Liver (tissue), 9 donors: Measurements from ENCODE around the gene TMEM82. TPM values are rescaled to one million over a fixed set of nuclear protein-coding genes. Genes with fewer than 3 reads are reported as not detected.

Experiments used
- DNase-seq: peaks from one replicate; pipeline ENCODE4 v3.0.0-alpha.2; 2017; ENCODE audit warnings: low spot score
- H3K27ac ChIP-seq, 2 donors: one replicate each; pipeline ENCODE4 v1.7.0; 2013; ENCODE audit warnings: inconsistent platforms in 2 of 2, low read length in 2 of 2, control low read depth in 1 of 2, low read depth in 1 of 2, mild to moderate bottlenecking in 1 of 2
- H3K27me3 ChIP-seq, 4 donors: one replicate each; pipeline versions ENCODE4 v1.6.1 to v1.7.0; 2013; ENCODE audit warnings: low read length in 3 of 4, inconsistent platforms in 1 of 4, mild to moderate bottlenecking in 1 of 4, moderate library complexity in 1 of 4; ENCODE audit not compliant: control insufficient read depth in 4 of 4, insufficient read depth in 4 of 4
- H3K36me3 ChIP-seq, 4 donors: one replicate each; pipeline versions ENCODE4 v1.6.1 to v1.7.0; 2013; ENCODE audit warnings: low read length in 3 of 4, mild to moderate bottlenecking in 3 of 4, low read depth in 1 of 4, moderate library complexity in 1 of 4; ENCODE audit not compliant: control insufficient read depth in 4 of 4, insufficient read depth in 3 of 4
- H3K4me1 ChIP-seq, 4 donors: one replicate each; pipeline versions ENCODE4 v1.6.1 to v1.7.0; 2013; ENCODE audit warnings: low read length in 3 of 4, mild to moderate bottlenecking in 3 of 4, moderate library complexity in 1 of 4; ENCODE audit not compliant: control insufficient read depth in 4 of 4, insufficient read depth in 4 of 4
- H3K4me3 ChIP-seq, 3 donors: one replicate each; pipeline versions ENCODE4 v1.6.1 to v1.7.0; 2013; ENCODE audit warnings: low read length in 3 of 3, control low read depth in 1 of 3, low read depth in 1 of 3, mild to moderate bottlenecking in 1 of 3
- H3K9ac ChIP-seq, 2 donors: one replicate each; pipeline ENCODE4 v1.7.0; 2013; ENCODE audit warnings: low read length in 2 of 2, mild to moderate bottlenecking in 2 of 2, moderate library complexity in 2 of 2, control low read depth in 1 of 2, low read depth in 1 of 2
- H3K9me3 ChIP-seq, 4 donors: one replicate each; pipeline versions ENCODE4 v1.6.1 to v1.7.0; 2013; ENCODE audit warnings: low read length in 3 of 4; ENCODE audit not compliant: control insufficient read depth in 4 of 4
- CTCF ChIP-seq: fragments of 150-350 bp; IDR thresholded peaks from 2 replicates; pipeline ENCODE4 v1.5.1; 2017; ENCODE audit warnings: improper control_type of control experiment, low read depth, low read length; ENCODE audit not compliant: missing input control
- EGR1 ChIP-seq, 2 donors: IDR thresholded peaks; 2 replicates each; pipeline ENCODE4 v1.6.1; 2016 to 2018; ENCODE audit warnings: antibody characterized with exemption in 2 of 2, low read depth in 2 of 2
- FOXA1 ChIP-seq: IDR thresholded peaks from 2 replicates; pipeline ENCODE4 v1.6.1; 2016; ENCODE audit warnings: antibody characterized with exemption
- FOXA2 ChIP-seq: IDR thresholded peaks from 2 replicates; pipeline ENCODE4 v1.6.1; 2016; ENCODE audit warnings: antibody characterized with exemption
- GABPA ChIP-seq, 2 donors: IDR thresholded peaks in 1 of 2; conservative IDR thresholded peaks in 1 of 2; 2 replicates each; pipeline ENCODE4 v1.6.1; 2016; ENCODE audit warnings: antibody characterized with exemption in 2 of 2, mild to moderate bottlenecking in 1 of 2, moderate library complexity in 1 of 2
- HNF4A ChIP-seq, 2 donors: conservative IDR thresholded peaks; 2 replicates each; pipeline ENCODE4 v1.6.1; 2016; ENCODE audit warnings: antibody characterized with exemption in 2 of 2, mild to moderate bottlenecking in 2 of 2
- HNF4G ChIP-seq: IDR thresholded peaks from 2 replicates; pipeline ENCODE4 v1.6.1; 2016; ENCODE audit warnings: antibody characterized with exemption
- JUND ChIP-seq, 2 donors: IDR thresholded peaks; 2 replicates each; pipeline ENCODE4 v1.6.1; 2016; ENCODE audit warnings: antibody characterized with exemption in 2 of 2
- MAX ChIP-seq: IDR thresholded peaks from 2 replicates; pipeline ENCODE4 v1.6.1; 2016; ENCODE audit warnings: antibody characterized with exemption
- NR2F2 ChIP-seq: IDR thresholded peaks from 2 replicates; pipeline ENCODE4 v1.6.1; 2016; ENCODE audit warnings: antibody characterized with exemption
- RAD21 ChIP-seq, 2 donors: IDR thresholded peaks; 2 replicates each; pipeline ENCODE4 v1.6.1; 2016; ENCODE audit warnings: antibody characterized with exemption in 2 of 2, mild to moderate bottlenecking in 2 of 2
- REST ChIP-seq: IDR thresholded peaks from 2 replicates; pipeline ENCODE4 v1.6.1; 2016; ENCODE audit warnings: antibody characterized with exemption, mild to moderate bottlenecking
- RXRA ChIP-seq, 2 donors: IDR thresholded peaks; 2 replicates each; pipeline ENCODE4 v1.6.1; 2017 to 2018; ENCODE audit warnings: antibody characterized with exemption in 2 of 2, mild to moderate bottlenecking in 1 of 2
- SP1 ChIP-seq: IDR thresholded peaks from 2 replicates; pipeline ENCODE4 v1.6.1; 2018; ENCODE audit warnings: antibody characterized with exemption, mild to moderate bottlenecking
- TAF1 ChIP-seq: conservative IDR thresholded peaks from 2 replicates; pipeline ENCODE4 v1.6.1; 2016; ENCODE audit warnings: antibody characterized with exemption, mild to moderate bottlenecking
- YY1 ChIP-seq: IDR thresholded peaks from 2 replicates; pipeline ENCODE4 v1.6.1; 2016; ENCODE audit warnings: antibody characterized with exemption, mild to moderate bottlenecking
- ZBTB33 ChIP-seq: IDR thresholded peaks from 2 replicates; pipeline ENCODE4 v1.6.1; 2016; ENCODE audit warnings: antibody characterized with exemption
- WGBS: extraction: QIAGEN DNeasy Blood & Tissue Kit; methylation state at CpG from one replicate; pipeline ENCODE4 v1.1.7; 2013; 5-methylcytosine and 5-hydroxymethylcytosine counted together
- polyA plus RNA-seq, 2 donors: library from polyadenylated mRNA; stranded (reverse) in 1 of 2; unstranded in 1 of 2; fragments of 200-250 nt in 1 of 2; fragments of >200 nt in 1 of 2; fragmentation: Nextera tagmentation in 1 of 2; extraction: Ambion mirVana in 1 of 2; gene quantifications; one replicate each; pipeline versions ENCODE4 v1.2.1 to v1.2.3, GENCODE V29; 2013 to 2015
- total RNA-seq, 2 donors: library from RNA; depleted of rRNA; stranded (reverse); fragments of >200 nt; gene quantifications; one replicate each; pipeline ENCODE4 v1.2.3, GENCODE V29; 2014
- TF ChIP-seq, protein P1 (sequence below): IDR thresholded peaks from 2 replicates; pipeline ENCODE4 v1.6.1; 2016; ENCODE audit warnings: antibody characterized with exemption
- donor health status: healthy.
- donor health status: healthy.
- donor health status: healthy.
- donor health status: healthy.
- donor health status: healthy.

TMEM82 gene
- total and polyA plus RNA-seq, 4 donors: 5.6 to 26.3 (median 13.4) TPM

- Histone ChIP-seq H3K9ac (no peak overlapping the region), H3K4me1 (peaks cover 0 to 6% (median 5%) of the 10 kb centered on the region in 4 donors), H3K27me3 (no peaks in the 10 kb centered on the region), H3K4me3 (peak overlapping the region in 2 of 3 donors; percentile 17 to 65), H3K36me3 (no peaks in the 10 kb centered on the region), H3K27ac (peak overlapping the region in 1 of 2 donors; percentile 12), H3K9me3 (no peaks in the 10 kb centered on the region)
- TF ChIP-seq JUND (IDR thresholded peaks at IDR 0.05) (no peak), ZBTB33 (no peak), RAD21 (IDR thresholded peaks at IDR 0.05) (no peak), HNF4G (no peak), FOXA1 (no peak), YY1 (no peak), FOXA2 (no peak), MAX (no peak), RXRA (IDR thresholded peaks at IDR 0.05) (no peak), TAF1 (no peak), HNF4A (conservative IDR thresholded peaks at IDR 0.05) (no peak), NR2F2 (no peak), SP1 (no peak), EGR1 (IDR thresholded peaks at IDR 0.05; ENCODE audit: low read depth in 2 of 2) (no peak), REST (no peak), CTCF (no peak), GABPA (IDR thresholded peaks at IDR 0.05 in 1 of 2, conservative IDR thresholded peaks at IDR 0.05 in 1 of 2) (no peak)
- TF ChIP-seq, protein P1, sequence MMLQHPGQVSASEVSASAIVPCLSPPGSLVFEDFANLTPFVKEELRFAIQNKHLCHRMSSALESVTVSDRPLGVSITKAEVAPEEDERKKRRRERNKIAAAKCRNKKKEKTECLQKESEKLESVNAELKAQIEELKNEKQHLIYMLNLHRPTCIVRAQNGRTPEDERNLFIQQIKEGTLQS: no peak
- DNase-seq: no peak
- 17% methylated on average over 58 of the region's 58 CpGs for WGBS
These were observed 16.8 kb downstream of the TMEM82 start for GRCh38 chr1:15758953-15759661.
